HG03196 (cell line): ENCODE results near the gene CSDE1.
"Not testable (repeated sequence)": the region's sequence is repeated elsewhere in the genome, so short reads cannot be mapped to it uniquely, and the experiment has no call there.

Source experiments
- ATAC-seq: cut with Tn5 transposase; IDR thresholded peaks from one replicate; pipeline ENCODE4 v1.9.1; 2021; ENCODE audit not compliant: unreplicated experiment

Gene CSDE1

GRCh38 chr1:114757455-114758255 lies at the start of gene CSDE1:
Gene CSDE1 (minus strand): TSS chr1:114757984. CDS start chr1:114739890, 18,094 bp downstream.
- ATAC-seq = peak; percentile 88

GRCh38 chr1:114804449-114804848 lies 46.7 kb upstream of the CSDE1 start:
- not testable (repeated sequence) for ATAC-seq

- peak; percentile 82 for ATAC-seq
Observed at GRCh38 chr1:114803001-114803400, 45.2 kb upstream of the CSDE1 start.

GRCh38 chr1:114794038-114794437 lies 36.3 kb upstream of the CSDE1 start:
- ATAC-seq = no peak

GRCh38 chr1:114790581-114790980 lies 32.8 kb upstream of the CSDE1 start:
- ATAC-seq = not testable (repeated sequence)

GRCh38 chr1:114786440-114786839 lies 28.7 kb upstream of the CSDE1 start:
- not testable (repeated sequence) for ATAC-seq

GRCh38 chr1:114782476-114782875 lies 24.7 kb upstream of the CSDE1 start:
- ATAC-seq = no peak

GRCh38 chr1:114780344-114781226 lies 22.8 kb upstream of the CSDE1 start, which contains the start of gene SIKE1:
Gene SIKE1 (minus strand): TSS chr1:114780685. CDS start chr1:114780607, 78 bp downstream.
- peak; percentile 98 for ATAC-seq

- no peak for ATAC-seq
Observed at GRCh38 chr1:114779722-114780121, 21.9 kb upstream of the CSDE1 start.

- not testable (repeated sequence) for ATAC-seq
Observed at GRCh38 chr1:114776726-114777125, 18.9 kb upstream of the CSDE1 start.

GRCh38 chr1:114771992-114772391 lies 14.2 kb upstream of the CSDE1 start:
- ATAC-seq = no peak

GRCh38 chr1:114770989-114771388 lies 13.2 kb upstream of the CSDE1 start:
- ATAC-seq = no peak

- no peak for ATAC-seq
Observed at GRCh38 chr1:114764689-114765088, 6.9 kb upstream of the CSDE1 start.

- ATAC-seq = no peak
Observed at GRCh38 chr1:114758256-114758832, 560 bp upstream of the CSDE1 start.

GRCh38 chr1:114756949-114757454 lies 782 bp downstream of the CSDE1 start:
- peak; percentile 1 for ATAC-seq

- peak; percentile 35 for ATAC-seq
Observed at GRCh38 chr1:114756009-114756892, 1.5 kb downstream of the CSDE1 start.

- no peak for ATAC-seq
Observed at GRCh38 chr1:114755006-114755931, 2.5 kb downstream of the CSDE1 start.

GRCh38 chr1:114753702-114754101 lies 4.1 kb downstream of the CSDE1 start:
- ATAC-seq = not testable (repeated sequence)

- ATAC-seq = no peak
Observed at GRCh38 chr1:114753143-114753542, 4.6 kb downstream of the CSDE1 start.
